ENCODE data around the gene C15orf40. TPM values are rescaled to one million over a fixed set of nuclear protein-coding genes. Genes with fewer than 3 reads are reported as not detected.

The C15orf40 gene
- total RNA-seq, 4 donors from 2014 or later, result 2.0 to 21.2 (median 8.3) TPM

DNA sequence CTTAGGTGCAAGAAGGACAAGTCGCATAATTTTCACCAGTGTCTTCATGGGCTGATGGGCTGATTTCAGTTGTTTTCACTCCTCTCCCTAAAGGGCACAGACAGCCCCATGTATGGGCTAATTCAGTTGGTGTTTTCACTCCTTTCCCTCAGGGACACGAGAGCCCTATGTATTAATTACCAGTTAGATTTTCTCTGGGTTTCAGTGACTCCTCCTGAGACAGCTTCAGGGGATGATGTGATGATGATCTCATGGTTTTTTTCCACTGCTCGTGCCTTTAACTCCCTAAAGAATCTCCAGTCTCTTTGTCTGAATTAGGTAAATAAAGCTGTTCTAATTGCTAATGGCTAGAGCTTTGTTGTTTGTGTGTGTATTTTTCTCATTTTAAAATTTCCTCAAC is 15.5 kb downstream of the C15orf40 start:
- no peak for DNase-seq
- intact Hi-C loops (cut with DNase I; ENCODE audit: low total_unique reads), result no loop called here
- Histone ChIP-seq H3K9me3 (no peaks in the 10 kb centered on the region), H3K27me3 (no peaks in the 10 kb centered on the region), H3K36me3 (no peaks in the 10 kb centered on the region), H3K4me1 (peaks cover 0 to 4% of the 10 kb centered on the region in 2 donors), H3K4me3 (no peak overlapping the region), H3K27ac (no peak overlapping the region)
- TF ChIP-seq, protein P1, sequence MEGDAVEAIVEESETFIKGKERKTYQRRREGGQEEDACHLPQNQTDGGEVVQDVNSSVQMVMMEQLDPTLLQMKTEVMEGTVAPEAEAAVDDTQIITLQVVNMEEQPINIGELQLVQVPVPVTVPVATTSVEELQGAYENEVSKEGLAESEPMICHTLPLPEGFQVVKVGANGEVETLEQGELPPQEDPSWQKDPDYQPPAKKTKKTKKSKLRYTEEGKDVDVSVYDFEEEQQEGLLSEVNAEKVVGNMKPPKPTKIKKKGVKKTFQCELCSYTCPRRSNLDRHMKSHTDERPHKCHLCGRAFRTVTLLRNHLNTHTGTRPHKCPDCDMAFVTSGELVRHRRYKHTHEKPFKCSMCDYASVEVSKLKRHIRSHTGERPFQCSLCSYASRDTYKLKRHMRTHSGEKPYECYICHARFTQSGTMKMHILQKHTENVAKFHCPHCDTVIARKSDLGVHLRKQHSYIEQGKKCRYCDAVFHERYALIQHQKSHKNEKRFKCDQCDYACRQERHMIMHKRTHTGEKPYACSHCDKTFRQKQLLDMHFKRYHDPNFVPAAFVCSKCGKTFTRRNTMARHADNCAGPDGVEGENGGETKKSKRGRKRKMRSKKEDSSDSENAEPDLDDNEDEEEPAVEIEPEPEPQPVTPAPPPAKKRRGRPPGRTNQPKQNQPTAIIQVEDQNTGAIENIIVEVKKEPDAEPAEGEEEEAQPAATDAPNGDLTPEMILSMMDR (IDR thresholded peaks at IDR 0.05), result no peak
- no peak for TF ChIP-seq POLR2A (IDR thresholded peaks at IDR 0.05)

DNA sequence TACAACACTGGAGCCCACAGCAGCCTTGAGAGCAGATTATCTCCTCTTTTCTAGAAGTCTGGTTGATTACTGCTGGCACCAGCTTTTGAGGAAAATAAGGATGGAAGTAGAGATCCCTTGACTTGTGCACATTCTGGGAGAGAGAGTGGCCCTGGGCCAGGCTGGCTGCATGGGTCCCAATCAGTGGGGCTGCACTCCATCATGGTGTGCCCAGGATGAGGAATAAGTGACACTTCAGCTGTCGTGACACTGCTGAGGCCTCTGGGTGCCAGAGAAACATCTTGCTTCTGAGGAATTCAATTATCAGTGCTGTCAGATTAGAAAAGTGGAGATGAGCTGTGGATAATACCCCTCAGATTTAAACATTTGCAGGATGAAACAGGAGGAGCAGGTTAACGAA is 16.4 kb downstream of the C15orf40 start:
- no peaks in the 10 kb centered on the region for H3K9me3 ChIP-seq
- H3K27ac ChIP-seq, result no peak overlapping the region
- H3K27me3 ChIP-seq, result no peaks in the 10 kb centered on the region
- H3K36me3 ChIP-seq, result no peaks in the 10 kb centered on the region
- H3K4me1 ChIP-seq, result peaks cover 0 to 4% of the 10 kb centered on the region in 2 donors
- no peak overlapping the region for H3K4me3 ChIP-seq
- DNase-seq, result no peak
- TF ChIP-seq, protein P1 (IDR thresholded peaks at IDR 0.05), result no peak
- TF ChIP-seq POLR2A (IDR thresholded peaks at IDR 0.05), result no peak
- intact Hi-C loops (cut with DNase I; ENCODE audit: low total_unique reads), result no loop called here

DNA sequence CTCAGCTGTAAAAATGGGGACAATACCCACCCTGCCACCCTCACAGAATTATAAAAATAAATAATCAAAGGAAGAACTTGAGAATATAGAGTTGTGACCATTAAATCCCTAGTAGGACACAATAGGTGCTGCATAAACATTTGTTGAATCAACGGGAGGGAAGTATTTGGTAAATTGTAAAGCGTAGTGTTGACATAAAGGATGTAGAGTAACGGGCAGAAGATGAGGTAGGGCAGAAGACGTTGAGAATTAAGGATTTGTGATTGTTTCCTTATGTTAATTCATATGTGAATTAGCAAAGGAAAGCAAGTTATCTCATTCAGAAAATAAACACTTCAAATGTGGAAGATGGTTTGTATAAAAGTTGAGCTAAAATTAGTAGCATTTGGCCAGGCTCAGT is 18.3 kb downstream of the C15orf40 start:
- Histone ChIP-seq H3K4me1 (no peaks in the 10 kb centered on the region), H3K27ac (no peak overlapping the region), H3K9me3 (no peaks in the 10 kb centered on the region), H3K27me3 (no peaks in the 10 kb centered on the region), H3K4me3 (no peak overlapping the region), H3K36me3 (no peaks in the 10 kb centered on the region)
- TF ChIP-seq, protein P1 (IDR thresholded peaks at IDR 0.05), result no peak
- no peak for TF ChIP-seq POLR2A (IDR thresholded peaks at IDR 0.05)
- DNase-seq, result no peak
- intact Hi-C loops (cut with DNase I; ENCODE audit: low total_unique reads), result no loop called here

DNA sequence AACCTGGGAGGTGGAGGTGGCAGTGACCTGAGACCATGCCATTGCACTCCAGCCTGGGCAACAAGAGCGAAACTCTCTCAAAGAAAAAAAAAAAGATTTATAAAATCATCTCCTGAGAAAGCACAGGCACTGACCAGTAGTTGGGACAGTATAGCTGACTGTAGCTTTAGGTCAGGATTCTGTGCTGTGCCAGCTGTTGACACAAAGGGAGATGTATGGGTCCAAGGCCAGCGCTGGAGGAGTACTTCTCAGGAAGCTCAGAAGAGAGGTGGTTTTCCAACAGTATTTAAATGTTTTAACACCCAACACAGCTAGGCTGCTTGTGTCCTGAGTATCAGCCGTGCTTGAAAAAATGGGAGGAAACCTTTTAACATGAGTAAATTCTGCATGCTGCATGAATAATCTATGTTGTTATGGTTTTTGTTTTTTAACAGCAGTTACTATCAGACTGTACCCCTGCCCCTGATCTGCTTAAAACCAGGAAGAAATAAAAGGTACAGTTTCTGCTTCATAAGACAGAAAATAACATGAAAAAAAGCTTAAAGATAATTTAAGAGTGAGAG is 18.9 kb downstream of the C15orf40 start:
- H3K27me3 ChIP-seq, result no peaks in the 10 kb centered on the region
- H3K4me3 ChIP-seq, result no peak overlapping the region
- no peaks in the 10 kb centered on the region for H3K36me3 ChIP-seq
- H3K9me3 ChIP-seq, result no peaks in the 10 kb centered on the region
- H3K4me1 ChIP-seq, result no peaks in the 10 kb centered on the region
- intact Hi-C loops (cut with DNase I; ENCODE audit: low total_unique reads), result no loop called here
- TF ChIP-seq, protein P1 (IDR thresholded peaks at IDR 0.05), result no peak
- TF ChIP-seq POLR2A (IDR thresholded peaks at IDR 0.05), result no peak
- no peak for DNase-seq
- H3K27ac ChIP-seq, result no peak overlapping the region

DNA sequence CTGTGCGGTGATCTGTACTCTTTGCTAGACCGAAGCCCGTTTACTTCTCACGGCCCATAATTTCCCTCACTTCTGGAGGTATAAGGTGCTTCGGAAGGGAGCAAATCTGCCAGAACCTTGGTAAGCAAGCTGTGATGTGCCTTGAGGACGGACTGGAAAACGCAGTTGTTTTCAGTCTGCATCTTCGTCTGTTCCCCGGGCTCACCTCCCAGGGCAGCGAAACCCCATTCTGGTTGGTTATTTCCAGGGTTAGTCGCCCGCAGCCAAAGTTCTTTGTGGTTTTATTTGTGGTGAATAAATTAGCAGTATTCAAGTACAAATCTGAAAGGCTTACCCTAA is 25.0 kb downstream of the C15orf40 start:
- Histone ChIP-seq H3K27me3 (no peaks in the 10 kb centered on the region), H3K4me1 (no peaks in the 10 kb centered on the region), H3K4me3 (peak overlapping the region; percentile 57 to 65), H3K36me3 (no peaks in the 10 kb centered on the region), H3K27ac (peak overlapping the region; percentile 55 to 72), H3K9me3 (peaks cover 0 to 2% of the 10 kb centered on the region in 2 donors)
- no peak for DNase-seq
- intact Hi-C loops (cut with DNase I; ENCODE audit: low total_unique reads), result no loop called here
- no peak for TF ChIP-seq POLR2A (IDR thresholded peaks at IDR 0.05)

Measured in uterus (tissue), 4 donors.